Activated B cell treated with CpG ODN at 0.5 μM for 24 hours (primary cell): ENCODE results near the gene SPHK2. TPM values are rescaled to one million over a fixed set of nuclear protein-coding genes. Genes with fewer than 3 reads are reported as not detected.

Experiments used
- ATAC-seq: fragments of 200-7000 bp; cut with Tn5 transposase; one replicate; pipeline ENCODE4 v1.10.0; 2021; ENCODE audit warnings: low read depth, mild to moderate bottlenecking, moderate library complexity
- CTCF ChIA-PET: fragments of 350-600 bp; sonication (Branson Sonifier 250); formaldehyde crosslinking; loops from one replicate; lab custom pipeline; 2021; ENCODE audit warnings: antibody characterized with exemption; lab: Charles Lee
- POLR2A ChIA-PET: fragments of 350-600 bp; sonication (Branson Sonifier 250); formaldehyde crosslinking; loops from one replicate; lab custom pipeline; 2021; ENCODE audit warnings: antibody characterized with exemption; lab: Charles Lee
- DNase-seq: peaks from one replicate; pipeline ENCODE4 v3.0.0; 2022
- H3K27ac Mint-ChIP-seq: one replicate; pipeline ENCODE4 v1.8.0; 2020; ENCODE audit warnings: mixed read lengths
- H3K27me3 Mint-ChIP-seq: one replicate; pipeline ENCODE4 v1.8.0; 2021; ENCODE audit warnings: mixed read lengths
- H3K36me3 Mint-ChIP-seq: one replicate; pipeline ENCODE4 v1.8.0; 2021; ENCODE audit warnings: low read depth, mixed read lengths
- H3K4me1 Mint-ChIP-seq: one replicate; pipeline ENCODE4 v1.8.0; 2021; ENCODE audit warnings: mixed read lengths
- H3K4me3 Mint-ChIP-seq: one replicate; pipeline ENCODE4 v1.8.0; 2020; ENCODE audit warnings: mild to moderate bottlenecking, mixed read lengths
- H3K9me3 Mint-ChIP-seq: one replicate; pipeline ENCODE4 v1.8.0; 2020; ENCODE audit warnings: mixed read lengths
- intact Hi-C: fragments of 100-400 bp; cut with micrococcal nuclease; formaldehyde crosslinking; loops from one replicate; pipeline ENCODE4 v1.15.1; 2024
- total RNA-seq: library from RNA; stranded (reverse); gene quantifications from 2 replicates; pipeline ENCODE4 v1.2.3, GENCODE V29; 2022
- TF ChIP-seq, protein P1 (sequence below): fragments of 200-600 bp; IDR thresholded peaks from one replicate; pipeline ENCODE4 v1.8.0; 2022; ENCODE audit warnings: antibody characterized with exemption, mild to moderate bottlenecking

Gene SPHK2
- total RNA-seq, 1 donor from 2014 or later, result 48.5 TPM

DNA sequence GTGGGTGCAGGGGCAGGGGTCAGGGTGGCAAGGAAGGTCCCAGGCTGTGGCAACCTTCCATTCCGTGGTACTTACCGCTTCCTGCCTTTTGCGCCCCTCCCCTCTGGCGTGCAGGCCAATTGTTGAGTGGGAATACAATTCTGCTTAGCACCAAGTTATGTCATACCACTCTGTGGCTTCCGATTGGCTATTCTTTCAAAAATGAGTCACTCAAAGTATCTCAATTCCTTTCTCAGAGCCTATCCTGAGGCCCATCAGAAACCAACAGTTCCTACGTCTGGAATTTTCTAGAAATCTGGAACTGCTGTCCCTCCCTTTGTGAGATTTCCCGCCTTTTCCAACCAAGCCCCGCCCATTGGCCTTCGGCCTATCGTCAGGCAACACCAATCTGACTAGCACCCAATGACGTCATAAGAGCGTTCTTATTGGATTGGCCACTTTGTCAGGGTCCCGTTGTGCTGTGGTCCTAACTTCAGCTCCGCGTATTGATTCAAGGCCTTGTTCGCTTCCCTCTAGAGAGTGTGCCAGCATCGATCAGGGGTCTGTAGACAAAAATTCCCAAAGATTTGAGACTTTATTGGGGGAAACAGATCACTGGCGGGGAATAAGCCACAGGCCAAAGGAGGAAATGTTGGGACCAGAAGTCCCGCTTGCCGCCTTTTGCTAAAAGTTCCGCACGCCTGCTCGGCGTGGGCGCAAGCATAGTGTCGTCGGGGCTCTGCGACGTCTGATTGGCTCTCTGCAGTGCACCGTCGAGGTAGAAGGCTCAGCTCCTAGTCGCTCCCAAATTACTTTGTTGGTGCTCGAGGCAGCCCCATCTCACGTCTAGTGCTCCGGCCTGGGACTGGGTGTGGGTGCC is 41.8 kb downstream of the SPHK2 start:
- POLR2A ChIA-PET, result interaction anchor here (1.0 to 1.3 kb wide), 2 partner anchors 23 to 42 kb away, joined by 4 to 6 read pairs; partner anchors contain the start of genes RPL18 and SPHK2
- intact Hi-C loops, result loop anchor here (1.0 to 2.0 kb wide), 2 partner anchors 15 to 54 kb away; partner anchors contain the start of gene CA11
- CTCF ChIA-PET, result interaction anchor here (0.9 to 1.3 kb wide), 2 partner anchors 13 to 15 kb away, joined by 3 read pairs; no protein-coding TSS in a partner anchor
- ATAC-seq (peak; percentile 94), DNase-seq (peak; percentile 63)
- no peaks in the 10 kb centered on the region for H3K9me3 Mint-ChIP-seq
- peak overlapping the region; percentile 82 for H3K4me3 Mint-ChIP-seq
- H3K27ac Mint-ChIP-seq, result peak overlapping the region; percentile 95
- TF ChIP-seq, protein P1, sequence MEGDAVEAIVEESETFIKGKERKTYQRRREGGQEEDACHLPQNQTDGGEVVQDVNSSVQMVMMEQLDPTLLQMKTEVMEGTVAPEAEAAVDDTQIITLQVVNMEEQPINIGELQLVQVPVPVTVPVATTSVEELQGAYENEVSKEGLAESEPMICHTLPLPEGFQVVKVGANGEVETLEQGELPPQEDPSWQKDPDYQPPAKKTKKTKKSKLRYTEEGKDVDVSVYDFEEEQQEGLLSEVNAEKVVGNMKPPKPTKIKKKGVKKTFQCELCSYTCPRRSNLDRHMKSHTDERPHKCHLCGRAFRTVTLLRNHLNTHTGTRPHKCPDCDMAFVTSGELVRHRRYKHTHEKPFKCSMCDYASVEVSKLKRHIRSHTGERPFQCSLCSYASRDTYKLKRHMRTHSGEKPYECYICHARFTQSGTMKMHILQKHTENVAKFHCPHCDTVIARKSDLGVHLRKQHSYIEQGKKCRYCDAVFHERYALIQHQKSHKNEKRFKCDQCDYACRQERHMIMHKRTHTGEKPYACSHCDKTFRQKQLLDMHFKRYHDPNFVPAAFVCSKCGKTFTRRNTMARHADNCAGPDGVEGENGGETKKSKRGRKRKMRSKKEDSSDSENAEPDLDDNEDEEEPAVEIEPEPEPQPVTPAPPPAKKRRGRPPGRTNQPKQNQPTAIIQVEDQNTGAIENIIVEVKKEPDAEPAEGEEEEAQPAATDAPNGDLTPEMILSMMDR, result no peak
- H3K27me3 Mint-ChIP-seq, result no peaks in the 10 kb centered on the region
- no peaks in the 10 kb centered on the region for H3K36me3 Mint-ChIP-seq
- peaks cover 16% of the 10 kb centered on the region for H3K4me1 Mint-ChIP-seq

DNA sequence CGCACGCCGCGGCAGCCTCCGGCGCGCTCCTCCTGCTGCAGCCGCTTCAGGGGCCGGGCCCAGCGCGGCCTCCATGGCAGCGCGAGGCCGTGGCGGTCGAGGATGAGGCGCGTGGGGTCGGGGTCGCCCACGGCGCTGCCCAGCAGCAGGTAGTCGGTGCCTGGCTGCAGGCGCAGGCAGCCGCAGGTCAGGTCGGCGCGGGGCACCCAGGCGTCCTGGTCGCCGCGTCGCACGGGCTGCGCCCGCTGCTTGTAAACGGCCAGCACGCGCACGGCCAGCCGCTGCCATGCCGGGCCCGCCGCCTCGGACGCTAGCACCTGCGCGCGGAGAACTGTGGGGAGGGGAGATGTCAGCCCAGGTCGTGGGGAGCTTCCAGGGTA is 42.4 kb downstream of the SPHK2 start:
- ATAC-seq, result no peak
- intact Hi-C loops, result loop anchor here (1.0 to 2.0 kb wide), 2 partner anchors 15 to 53 kb away; partner anchors contain the start of gene CA11
- H3K9me3 Mint-ChIP-seq, result no peaks in the 10 kb centered on the region
- no peaks in the 10 kb centered on the region for H3K27me3 Mint-ChIP-seq
- POLR2A ChIA-PET, result interaction anchor here (1.0 to 1.3 kb wide), 2 partner anchors 24 to 43 kb away, joined by 4 to 6 read pairs; partner anchors contain the start of genes RPL18 and SPHK2
- CTCF ChIA-PET, result interaction anchor here (0.6 to 1.3 kb wide), 3 partner anchors 13 to 125 kb away, joined by 3 read pairs; no protein-coding TSS in a partner anchor
- DNase-seq, result no peak
- TF ChIP-seq, protein P1, result no peak
- no peak overlapping the region for H3K4me3 Mint-ChIP-seq
- no peaks in the 10 kb centered on the region for H3K36me3 Mint-ChIP-seq
- H3K4me1 Mint-ChIP-seq, result peaks cover 16% of the 10 kb centered on the region
- no peak overlapping the region for H3K27ac Mint-ChIP-seq

DNA sequence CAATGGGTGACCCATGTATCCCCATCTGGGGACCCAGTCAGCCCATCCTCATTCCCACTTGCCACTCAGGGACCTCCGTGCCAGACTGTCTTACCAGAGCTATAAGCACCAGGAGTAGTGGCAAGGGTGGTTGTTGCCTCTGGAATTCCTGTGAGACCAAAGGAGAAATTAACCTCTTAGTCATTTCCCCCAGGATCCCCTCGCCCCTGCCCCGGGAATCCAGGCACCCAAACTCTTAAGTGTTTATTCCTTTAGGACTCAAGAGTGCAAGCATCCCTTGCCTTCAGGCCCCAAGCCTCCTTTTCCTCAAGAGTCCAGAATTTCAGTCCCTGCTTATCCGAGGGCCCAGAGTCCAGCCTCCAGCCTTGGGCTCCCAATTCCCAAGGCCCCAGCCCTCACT is 44.4 kb downstream of the SPHK2 start:
- Mint-ChIP-seq H3K4me3 (no peak overlapping the region), H3K36me3 (no peaks in the 10 kb centered on the region), H3K27me3 (no peaks in the 10 kb centered on the region), H3K27ac (no peak overlapping the region), H3K4me1 (peaks cover 16% of the 10 kb centered on the region), H3K9me3 (no peaks in the 10 kb centered on the region)
- CTCF ChIA-PET, result no interaction called here
- DNase-seq, result no peak
- TF ChIP-seq, protein P1, result no peak
- POLR2A ChIA-PET, result no interaction called here
- no peak for ATAC-seq
- intact Hi-C loops, result no loop called here

DNA sequence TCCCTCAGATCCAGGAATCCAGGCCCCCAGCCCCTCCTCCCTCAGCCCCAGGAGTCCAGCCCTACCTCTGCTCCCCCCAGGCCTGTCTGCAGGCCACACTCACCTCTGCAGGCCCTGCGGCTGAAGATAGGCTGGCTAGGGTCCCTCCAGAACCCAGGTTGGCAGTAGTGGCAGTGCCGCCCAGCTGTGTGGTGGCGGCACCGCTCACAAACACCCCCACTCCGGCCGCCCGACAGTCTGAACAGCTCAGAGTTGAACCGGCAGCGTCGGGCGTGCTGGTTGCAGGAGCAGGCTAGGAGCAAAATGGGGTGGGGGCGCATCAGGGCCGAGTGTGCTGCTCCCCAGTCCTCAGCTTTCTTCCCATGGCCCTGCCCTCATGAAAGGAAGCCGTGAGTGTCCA is 45.2 kb downstream of the SPHK2 start:
- TF ChIP-seq, protein P1, result no peak
- H3K4me3 Mint-ChIP-seq, result no peak overlapping the region
- H3K9me3 Mint-ChIP-seq, result no peaks in the 10 kb centered on the region
- peaks cover 16% of the 10 kb centered on the region for H3K4me1 Mint-ChIP-seq
- H3K27me3 Mint-ChIP-seq, result no peaks in the 10 kb centered on the region
- CTCF ChIA-PET, result no interaction called here
- intact Hi-C loops, result no loop called here
- DNase-seq, result no peak
- POLR2A ChIA-PET, result no interaction called here
- H3K36me3 Mint-ChIP-seq, result no peaks in the 10 kb centered on the region
- no peak for ATAC-seq
- no peak overlapping the region for H3K27ac Mint-ChIP-seq

DNA sequence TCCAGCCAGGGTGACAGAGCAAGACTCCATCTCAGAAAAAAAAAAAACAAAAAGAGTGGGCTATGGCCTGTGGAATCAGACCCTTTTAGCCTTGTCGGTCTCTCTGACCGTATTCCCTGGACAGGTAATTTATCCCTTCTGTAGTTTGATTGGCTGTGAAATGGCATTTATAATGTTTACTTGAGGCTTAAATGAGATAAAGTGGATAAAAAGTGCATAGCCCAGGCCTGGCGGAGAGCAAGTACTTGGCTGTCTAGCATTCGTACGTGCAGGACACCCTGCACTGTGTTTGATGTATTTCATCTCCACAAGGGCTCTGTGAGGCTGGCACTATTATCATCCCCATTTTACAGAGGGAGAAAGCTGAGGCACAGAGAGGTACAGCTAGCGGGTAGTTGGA is 46.5 kb downstream of the SPHK2 start:
- no peaks in the 10 kb centered on the region for H3K9me3 Mint-ChIP-seq
- no peak overlapping the region for H3K27ac Mint-ChIP-seq
- no peaks in the 10 kb centered on the region for H3K27me3 Mint-ChIP-seq
- no peaks in the 10 kb centered on the region for H3K36me3 Mint-ChIP-seq
- intact Hi-C loops, result no loop called here
- ATAC-seq (no peak), DNase-seq (no peak)
- ChIA-PET POLR2A (no interaction called here), CTCF (no interaction called here)
- peaks cover 9% of the 10 kb centered on the region for H3K4me1 Mint-ChIP-seq
- TF ChIP-seq, protein P1, result no peak
- H3K4me3 Mint-ChIP-seq, result no peak overlapping the region
